Spleen (tissue), 11 donors: ENCODE results near the gene PADI4. TPM values are rescaled to one million over a fixed set of nuclear protein-coding genes. Genes with fewer than 3 reads are reported as not detected.
"Not testable (repeated sequence)": the region's sequence is repeated elsewhere in the genome, so short reads cannot be mapped to it uniquely, and the experiment has no call there.

Experiments used
- DNase-seq: peaks from one replicate; pipeline ENCODE4 v3.0.0-alpha.2; 2020
- H3K27ac ChIP-seq, 8 donors: fragments of 200-600 bp; sonication (generic) in 7 of 8; 1 replicate in 4 of 8; 2 replicates in 4 of 8; pipeline versions ENCODE4 v1.5.0 to v1.8.0; 2016 to 2021; ENCODE audit warnings: inconsistent platforms in 4 of 8, mild to moderate bottlenecking in 4 of 8, moderate library complexity in 1 of 8
- H3K27me3 ChIP-seq, 7 donors: fragments of 200-600 bp; sonication (generic) in 6 of 7; replicated peaks in 1 of 7; 1 replicate in 4 of 7; 2 replicates in 3 of 7; pipeline versions ENCODE4 v1.5.0 to v1.8.0; 2016 to 2021; ENCODE audit warnings: inconsistent platforms in 3 of 7, mild to moderate bottlenecking in 1 of 7
- H3K36me3 ChIP-seq, 6 donors: fragments of 200-600 bp; sonication (generic) in 5 of 6; 1 replicate in 4 of 6; 2 replicates in 2 of 6; pipeline versions ENCODE4 v1.5.0 to v1.8.0; 2016 to 2021; ENCODE audit warnings: inconsistent platforms in 2 of 6
- H3K4me1 ChIP-seq, 6 donors: fragments of 200-600 bp; sonication (generic) in 5 of 6; 1 replicate in 3 of 6; 2 replicates in 3 of 6; pipeline versions ENCODE4 v1.5.0 to v1.8.0; 2016 to 2021; ENCODE audit warnings: inconsistent platforms in 3 of 6
- H3K4me3 ChIP-seq, 8 donors: fragments of 200-600 bp; sonication (generic) in 7 of 8; 1 replicate in 4 of 8; 2 replicates in 4 of 8; pipeline versions ENCODE4 v1.5.0 to v1.8.0; 2016 to 2021; ENCODE audit warnings: inconsistent platforms in 4 of 8, mild to moderate bottlenecking in 4 of 8, moderate library complexity in 2 of 8
- H3K9me3 ChIP-seq, 8 donors: fragments of 200-600 bp; sonication (generic) in 7 of 8; 1 replicate in 4 of 8; 2 replicates in 4 of 8; pipeline versions ENCODE4 v1.5.0 to v1.8.0; 2016 to 2021; ENCODE audit warnings: inconsistent platforms in 4 of 8
- CTCF ChIP-seq, 11 experiments: fragments of 200-600 bp in 7 of 11; fragments of 450-650 bp in 4 of 11; sonication (generic) in 4 of 11; IDR thresholded peaks in 8 of 11; conservative IDR thresholded peaks in 3 of 11; 1 replicate in 7 of 11; 2 replicates in 4 of 11; pipeline versions ENCODE4 v1.4.0 to v1.8.0; 2016 to 2021; ENCODE audit warnings: antibody characterized with exemption in 11 of 11, inconsistent platforms in 4 of 11, mild to moderate bottlenecking in 1 of 11
- POLR2A ChIP-seq, 3 donors: fragments of 450-650 bp; IDR thresholded peaks; one replicate each; pipeline ENCODE4 v1.5.1; 2017; ENCODE audit warnings: antibody characterized with exemption in 3 of 3, mild to moderate bottlenecking in 1 of 3
- POLR2AphosphoS5 ChIP-seq, 3 donors: sonication (generic); formaldehyde crosslinking; IDR thresholded peaks; one replicate each; pipeline ENCODE4 v1.5.1; 2017; ENCODE audit warnings: antibody characterized with exemption in 3 of 3
- WGBS, 5 donors: extraction: QIAGEN DNeasy Blood & Tissue Kit in 3 of 5; methylation state at CpG; one replicate each; pipeline versions ENCODE4 v1.1.5 to v1.1.7; 2013 to 2018; 5-methylcytosine and 5-hydroxymethylcytosine counted together
- intact Hi-C: fragments of 100-400 bp; cut with DNase I; formaldehyde crosslinking; loops from one replicate; pipeline ENCODE4 v1.15.0; 2023; ENCODE audit warnings: low total_unique reads
- polyA plus RNA-seq, 3 donors: library from polyadenylated mRNA; stranded (reverse); fragments of 200-250 nt; gene quantifications; one replicate each; pipeline ENCODE4 v1.2.1, GENCODE V29; 2013
- total RNA-seq, 7 donors: library from RNA; depleted of rRNA in 3 of 7; stranded (reverse); fragments of >200 nt in 3 of 7; fragmentation: NEBNext Ultra II Directional in 4 of 7; extraction: Animal tissue kit (Norgen Biotek cat#: 25700) in 4 of 7; gene quantifications; one replicate each; pipeline versions ENCODE4 v1.1.0 to v1.2.1, GENCODE V29; 2016 to 2021
- donor health status: healthy with polysubstance abuse.
- donor health status: DM: no; HTN: no; CAD: no; lungs with moderate emphysema.
- donor health status: DM: no; HTN: no; CAD: no.
- donor health status: Bipolar disorder and iron deficiency.
- donor health status: healthy.
- donor health status: DM: no; HTN: no; CAD: no.
- donor health status: DM: yes; HTN: yes; CAD: no.

PADI4 gene
- total and polyA plus RNA-seq, 10 donors, result 5.1 to 122 (median 19.8) TPM

DNA sequence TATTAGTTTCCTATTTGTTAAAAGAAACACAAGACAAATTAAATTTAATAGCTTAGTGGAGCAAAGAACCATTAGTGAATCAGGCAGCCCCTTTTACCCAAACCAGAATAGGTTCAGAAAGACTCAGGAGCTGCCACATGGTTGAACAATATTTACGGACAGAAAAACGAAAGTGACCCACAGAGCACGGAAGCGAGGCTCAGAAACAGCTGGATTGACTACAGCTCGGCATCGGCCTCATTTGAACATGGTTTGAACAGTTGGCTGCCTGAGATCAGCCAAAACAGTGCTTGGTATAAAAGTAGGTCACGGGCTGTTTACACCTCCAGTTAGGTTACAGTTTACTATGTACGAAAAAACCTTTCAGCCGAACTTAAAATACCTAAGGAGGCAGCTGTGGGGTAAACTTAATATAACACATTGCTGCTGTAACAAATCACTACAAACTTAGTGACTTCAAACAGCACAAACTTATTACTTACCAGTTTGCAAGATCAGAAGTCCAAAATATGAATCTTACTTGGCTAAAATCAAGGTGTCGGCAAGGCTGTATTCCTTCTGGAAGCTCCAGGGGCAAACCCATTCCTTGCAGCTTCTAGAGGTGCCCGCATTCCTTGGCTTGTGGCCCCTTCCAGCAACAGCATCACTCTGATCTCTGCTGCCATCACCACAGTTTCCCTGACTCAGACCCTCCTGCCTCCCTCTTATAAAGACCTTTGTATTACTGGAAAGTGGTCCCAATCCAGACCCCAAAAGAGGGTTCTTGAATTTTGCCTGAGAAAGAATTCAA, 11.8 kb downstream of the PADI4 start:
- intact Hi-C loops, result no loop called here
- Histone ChIP-seq H3K9me3 (peaks cover 0 to 11% (median 0%) of the 10 kb centered on the region in 8 donors), H3K27me3 (peaks cover 0 to 4% (median 0%) of the 10 kb centered on the region in 7 donors), H3K27ac (no peak overlapping the region), H3K4me1 (no peaks in the 10 kb centered on the region), H3K36me3 (peaks cover 0 to 6% (median 0%) of the 10 kb centered on the region in 6 donors), H3K4me3 (no peak overlapping the region)
- TF ChIP-seq CTCF (IDR thresholded peaks at IDR 0.05 in 8 of 11, conservative IDR thresholded peaks at IDR 0.05 in 3 of 11) (no peak), POLR2A (IDR thresholded peaks at IDR 0.05) (no peak), POLR2AphosphoS5 (IDR thresholded peaks at IDR 0.05) (no peak)
- DNase-seq, result no peak
- 88 to 94% (median 92%) methylated on average over 11 of the region's 11 CpGs for WGBS, 5 donors

- 78 to 85% (median 81%) methylated on average over 6 of the region's 6 CpGs for WGBS, 5 donors
- DNase-seq, result peak; percentile 18
- H3K4me3 ChIP-seq, H3K4me1 ChIP-seq, H3K27me3 ChIP-seq, H3K36me3 ChIP-seq, intact Hi-C loops: not testable (repeated sequence)
- Histone ChIP-seq H3K27ac (peak overlapping the region in 2 of 8 donors; percentile 10 to 32), H3K9me3 (peaks cover 0 to 11% (median 0%) of the 10 kb centered on the region in 8 donors)
Observed at GRCh38 chr1:17321857-17322390, 13.9 kb downstream of the PADI4 start.

- H3K4me3 ChIP-seq, result no peak overlapping the region
- TF ChIP-seq CTCF (IDR thresholded peaks at IDR 0.05 in 8 of 11, conservative IDR thresholded peaks at IDR 0.05 in 3 of 11), result no peak
- TF ChIP-seq POLR2A (IDR thresholded peaks at IDR 0.05), result no peak
- TF ChIP-seq POLR2AphosphoS5 (IDR thresholded peaks at IDR 0.05), result no peak
- no peak for DNase-seq
- H3K27ac ChIP-seq, result no peak overlapping the region
- H3K4me1 ChIP-seq, result no peaks in the 10 kb centered on the region
- WGBS, 5 donors, result 70 to 84% (median 75%) methylated on average over 5 of the region's 5 CpGs
- peaks cover 0 to 4% (median 0%) of the 10 kb centered on the region in 8 donors for H3K9me3 ChIP-seq
- H3K27me3 ChIP-seq, result peaks cover 0 to 42% (median 0%) of the 10 kb centered on the region in 7 donors
- intact Hi-C loops, result no loop called here
- H3K36me3 ChIP-seq, result peaks cover 0 to 52% (median 0%) of the 10 kb centered on the region in 6 donors
Observed at GRCh38 chr1:17328855-17329254, 20.9 kb downstream of the PADI4 start.

DNA sequence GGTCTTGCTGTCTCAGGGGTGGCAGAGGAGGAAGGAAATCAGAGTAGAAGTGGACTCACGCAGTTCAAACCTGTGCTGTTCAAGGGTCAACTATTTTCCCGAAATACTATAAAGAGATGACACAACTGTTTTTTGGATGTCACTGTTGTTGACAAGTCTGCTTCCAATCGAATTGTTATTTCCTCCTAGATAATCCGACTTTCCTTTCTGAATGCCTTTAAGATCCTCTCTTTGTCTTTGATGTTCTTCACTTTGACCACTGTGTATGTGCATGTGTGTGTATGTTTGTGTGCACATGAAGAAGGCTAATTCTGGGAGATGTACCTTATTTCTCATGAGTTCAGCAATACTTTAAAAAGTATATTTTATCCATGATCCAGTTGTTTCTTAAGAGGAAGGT, 21.6 kb downstream of the PADI4 start:
- 69 to 87% (median 72%) methylated on average over 4 of the region's 4 CpGs for WGBS, 5 donors

More for the DNA sequence above, 21.6 kb downstream of the PADI4 start:
- Histone ChIP-seq H3K27me3 (peaks cover 0 to 47% (median 0%) of the 10 kb centered on the region in 7 donors), H3K4me3 (no peak overlapping the region), H3K27ac (no peak overlapping the region), H3K4me1 (no peaks in the 10 kb centered on the region), H3K36me3 (peaks cover 0 to 59% (median 0%) of the 10 kb centered on the region in 6 donors), H3K9me3 (peaks cover 0 to 4% (median 0%) of the 10 kb centered on the region in 8 donors)
- TF ChIP-seq CTCF (IDR thresholded peaks at IDR 0.05 in 8 of 11, conservative IDR thresholded peaks at IDR 0.05 in 3 of 11), result no peak
- TF ChIP-seq POLR2A (IDR thresholded peaks at IDR 0.05), result no peak
- TF ChIP-seq POLR2AphosphoS5 (IDR thresholded peaks at IDR 0.05), result no peak
- no peak for DNase-seq
- intact Hi-C loops, result no loop called here
